ENCODE data around the gene CTNNA2. TPM values are rescaled to one million over a fixed set of nuclear protein-coding genes. Genes with fewer than 3 reads are reported as not detected.

The CTNNA2 gene
- total and polyA plus RNA-seq, 11 donors: 0.20 to 0.81 TPM; not detected in 9

DNA sequence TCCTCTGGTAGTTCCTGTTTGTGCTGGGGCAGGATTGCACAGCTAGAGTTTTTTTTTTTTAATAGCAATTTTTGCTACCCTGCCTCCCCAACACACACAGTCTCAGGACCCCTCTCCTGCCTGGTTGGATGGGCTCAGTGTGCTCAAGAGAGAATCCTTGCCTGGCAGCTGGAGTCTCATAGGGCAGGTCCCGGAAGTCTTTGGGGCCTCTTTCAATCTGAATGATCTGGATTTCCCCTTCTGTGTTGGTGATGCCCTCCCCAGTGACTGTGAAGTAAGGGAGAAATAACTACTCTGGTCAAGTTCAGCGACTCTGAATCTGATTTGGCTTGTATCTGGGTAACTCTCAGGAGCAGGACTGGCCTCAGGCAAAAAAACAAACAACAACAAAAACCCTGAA, 1012.3 kb downstream of the CTNNA2 start:
- no peaks in the 10 kb centered on the region for H3K27me3 ChIP-seq
- 65 to 76% (median 70%) methylated on average over 2 of the region's 2 CpGs for WGBS, 4 donors
- intact Hi-C loops (cut with DNase I): no loop called here

GRCh38 chr2:80527119-80527518, 1014.3 kb downstream of the CTNNA2 start:
- no peaks in the 10 kb centered on the region for H3K4me1 ChIP-seq
- intact Hi-C loops (cut with DNase I): no loop called here
- no peaks in the 10 kb centered on the region for H3K27me3 ChIP-seq
- H3K36me3 ChIP-seq: no peaks in the 10 kb centered on the region
- no peak for TF ChIP-seq POLR2A (IDR thresholded peaks at IDR 0.05)
- TF ChIP-seq CTCF (IDR thresholded peaks at IDR 0.05): no peak
- H3K9me3 ChIP-seq: no peaks in the 10 kb centered on the region
- H3K27ac ChIP-seq: no peak overlapping the region
- no peak for DNase-seq
- H3K4me3 ChIP-seq: no peak overlapping the region
- ATAC-seq: no peak
- WGBS, 4 donors: 85 to 94% (median 90%) methylated on average over 3 of the region's 3 CpGs

More for the DNA sequence above, 1012.3 kb downstream of the CTNNA2 start:
- Histone ChIP-seq H3K4me3 (no peak overlapping the region), H3K9me3 (no peaks in the 10 kb centered on the region), H3K27ac (no peak overlapping the region), H3K36me3 (no peaks in the 10 kb centered on the region), H3K4me1 (no peaks in the 10 kb centered on the region)
- TF ChIP-seq POLR2A (IDR thresholded peaks at IDR 0.05) (no peak), CTCF (IDR thresholded peaks at IDR 0.05) (no peak)
- DNase-seq (no peak), ATAC-seq (no peak)

DNA sequence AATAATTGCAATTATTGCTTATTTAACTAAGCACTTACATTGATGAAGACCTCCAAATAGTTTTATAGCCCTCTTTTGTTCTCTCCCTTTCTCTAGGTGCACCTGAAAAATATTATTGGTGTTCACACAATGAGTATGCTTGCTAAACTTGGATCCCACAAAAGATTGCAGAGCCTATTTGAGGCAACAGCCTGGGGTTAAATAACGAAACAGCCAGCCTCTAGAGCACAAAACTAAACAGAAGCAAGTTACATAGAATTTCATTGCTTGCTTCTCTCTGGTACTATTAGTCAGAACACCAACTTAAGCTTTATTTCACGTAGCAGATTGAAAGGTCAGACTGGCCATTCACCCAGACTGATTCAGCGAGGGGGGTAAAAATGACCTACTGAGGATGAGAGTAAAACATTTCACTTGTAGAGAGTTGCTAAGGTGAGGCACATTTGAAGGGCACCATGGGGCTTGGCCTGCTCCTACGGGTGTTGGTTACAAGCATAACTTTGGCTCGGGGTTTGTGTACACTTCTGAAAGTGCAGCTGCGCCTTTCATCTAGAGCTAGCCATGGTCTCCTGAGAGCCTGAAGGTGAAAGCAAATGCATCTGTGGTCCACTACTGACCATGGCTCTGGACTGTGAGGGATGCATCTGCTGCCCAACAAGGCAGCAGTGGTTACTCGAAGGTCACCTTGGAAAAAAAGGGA, 1016.8 kb downstream of the CTNNA2 start:
- Histone ChIP-seq H3K27ac (no peak overlapping the region), H3K36me3 (no peaks in the 10 kb centered on the region), H3K27me3 (no peaks in the 10 kb centered on the region), H3K4me3 (no peak overlapping the region), H3K4me1 (no peaks in the 10 kb centered on the region), H3K9me3 (no peaks in the 10 kb centered on the region)
- DNase-seq: no peak
- 81 to 85% (median 83%) methylated on average over 7 of the region's 7 CpGs for WGBS, 4 donors
- ATAC-seq: no peak
- TF ChIP-seq POLR2A (IDR thresholded peaks at IDR 0.05): no peak
- intact Hi-C loops (cut with DNase I): no loop called here

- H3K4me1 ChIP-seq: no peaks in the 10 kb centered on the region
- ATAC-seq (no peak), DNase-seq (no peak)
- intact Hi-C loops (cut with DNase I): no loop called here
- no peaks in the 10 kb centered on the region for H3K9me3 ChIP-seq
- no peak for TF ChIP-seq POLR2A (IDR thresholded peaks at IDR 0.05)
- no peak for TF ChIP-seq CTCF (IDR thresholded peaks at IDR 0.05)
- WGBS, 4 donors: 42 to 52% (median 46%) methylated on average over 3 of the region's 3 CpGs
- H3K27me3 ChIP-seq: no peaks in the 10 kb centered on the region
- H3K36me3 ChIP-seq: no peaks in the 10 kb centered on the region
- no peak overlapping the region for H3K27ac ChIP-seq
- H3K4me3 ChIP-seq: no peak overlapping the region
Measured at GRCh38 chr2:80530442-80531064, 1017.7 kb downstream of the CTNNA2 start.
